Panc1 (cell line): ENCODE measurements around the gene VMAC. TPM values are rescaled to one million over a fixed set of nuclear protein-coding genes. Genes with fewer than 3 reads are reported as not detected.

Experiments used
- ATAC-seq: fragments of 200-7000 bp; cut with Tn5 transposase; 2 replicates; pipeline ENCODE4 v1.9.1; 2020; ENCODE audit warnings: mild to moderate bottlenecking, moderate library complexity
- BruUV-seq: library from RNA; stranded (reverse); fragments of 400-500 nt; replicated peaks from 2 replicates; lab custom pipeline; 2021; lab: Mats Ljungman, UMichigan
- CTCF ChIA-PET: fragments of 300-600 bp; sonication (Branson Sonifier 250); formaldehyde crosslinking; loops from one replicate; lab custom pipeline; 2022; ENCODE audit warnings: antibody characterized with exemption; lab: Charles Lee
- POLR2A ChIA-PET: fragments of 300-600 bp; sonication (Branson Sonifier 250); formaldehyde crosslinking; loops from one replicate; lab custom pipeline; 2022; ENCODE audit warnings: antibody characterized with exemption; lab: Charles Lee
- DNase-seq: peaks from one replicate; pipeline ENCODE4 v3.0.0-alpha.2; 2010; ENCODE audit warnings: low read depth, low spot score
- H3K27ac ChIP-seq: 2 replicates; pipeline ENCODE4 v1.5.1; 2011; ENCODE audit warnings: mild to moderate bottlenecking, low read length, inconsistent platforms
- H3K27me3 ChIP-seq: fragments of 200-500 bp; sonication (Bioruptor generic); 2 replicates; pipeline ENCODE4 v1.6.0; 2014; ENCODE audit warnings: low read length, inconsistent platforms; ENCODE audit not compliant: control insufficient read depth, insufficient read depth
- H3K36me3 ChIP-seq: fragments of 200-500 bp; sonication (Bioruptor generic); 2 replicates; pipeline ENCODE4 v1.5.1; 2014; ENCODE audit warnings: inconsistent platforms, mild to moderate bottlenecking, low read length, moderate library complexity; ENCODE audit not compliant: control insufficient read depth, insufficient read depth
- H3K4me1 ChIP-seq: 2 replicates; pipeline ENCODE4 v1.5.1; 2011; ENCODE audit warnings: inconsistent platforms, mild to moderate bottlenecking, low read length, moderate library complexity; ENCODE audit not compliant: control insufficient read depth, insufficient read depth
- H3K4me3 ChIP-seq, 2 experiments: 2 replicates each; pipeline ENCODE4 v1.5.1; 2011 to 2012; ENCODE audit warnings: low read depth in 2 of 2, low read length in 2 of 2, mild to moderate bottlenecking in 2 of 2, inconsistent platforms in 1 of 2, moderate library complexity in 1 of 2
- H3K9me3 ChIP-seq: fragments of 200-500 bp; sonication (Bioruptor generic); 2 replicates; pipeline ENCODE4 v1.5.1; 2014; ENCODE audit warnings: low read depth, mild to moderate bottlenecking, inconsistent platforms, low read length, moderate library complexity; ENCODE audit not compliant: control insufficient read depth, insufficient read depth
- POLR2AphosphoS5 ChIP-seq: IDR thresholded peaks from 2 replicates; pipeline ENCODE4 v1.6.1; 2012; ENCODE audit warnings: mild to moderate bottlenecking, low read depth, low read length, moderate library complexity
- REST ChIP-seq, 2 experiments: IDR thresholded peaks; 2 replicates each; pipeline ENCODE4 v1.6.1; 2011 to 2012; ENCODE audit warnings: low read depth in 2 of 2, control low read depth in 1 of 2, low read length in 1 of 2, mild to moderate bottlenecking in 1 of 2, moderate library complexity in 1 of 2; ENCODE audit not compliant: insufficient read depth in 1 of 2
- SIN3A ChIP-seq: IDR thresholded peaks from 2 replicates; pipeline ENCODE4 v1.6.1; 2012; ENCODE audit warnings: low read depth, mild to moderate bottlenecking, low read length, moderate library complexity, borderline replicate concordance; ENCODE audit not compliant: insufficient read depth
- TCF7L2 ChIP-seq: IDR thresholded peaks from 2 replicates; pipeline ENCODE4 v1.6.1; 2011; ENCODE audit warnings: mild to moderate bottlenecking, low read depth, low read length, inconsistent platforms
- in situ Hi-C: cut with HindIII; loops from 2 replicates; pipeline ENCODE4 v1.10.0; 2016; ENCODE audit warnings: low sequenced_read_pairs, low pct_unique_long_range_greater_than_20kb
- intact Hi-C: fragments of 100-400 bp; cut with micrococcal nuclease; formaldehyde crosslinking; loops from one replicate; pipeline ENCODE4 v1.10.0; 2022; ENCODE audit not compliant: unreplicated experiment
- total RNA-seq: library from RNA; stranded (reverse); gene quantifications from one replicate; pipeline ENCODE4 v1.2.1, GENCODE V29; 2021; ENCODE audit not compliant: unreplicated experiment
- TF ChIP-seq, protein P1 (sequence below): fragments of 450-650 bp; IDR thresholded peaks from 2 replicates; pipeline ENCODE4 v1.5.1; 2017; ENCODE audit warnings: mild to moderate bottlenecking

The VMAC gene
- total RNA-seq, 1 experiment from 2014 or later, result 5.2 TPM

GRCh38 chr19:5897189-5897969, 7.3 kb upstream of the VMAC start:
- ChIA-PET POLR2A (no interaction called here), CTCF (no interaction called here)
- H3K4me1 ChIP-seq, result no peaks in the 10 kb centered on the region
- intact Hi-C loops (loop anchor here (10.0 kb wide), 1 partner anchor 93 kb away; the partner anchor contains the start of gene NRTN), in situ Hi-C loops (no loop called here)
- no peaks in the 10 kb centered on the region for H3K9me3 ChIP-seq
- ATAC-seq (no peak), DNase-seq (no peak)
- no TSS peak for BruUV-seq
- H3K4me3 ChIP-seq, result no peak overlapping the region
- TF ChIP-seq SIN3A (no peak), REST (IDR thresholded peaks at IDR 0.05; ENCODE audit: insufficient read depth in 1 of 2, low read depth in 2 of 2, low read length in 1 of 2) (no peak), TCF7L2 (no peak), POLR2AphosphoS5 (no peak)
- TF ChIP-seq, protein P1, sequence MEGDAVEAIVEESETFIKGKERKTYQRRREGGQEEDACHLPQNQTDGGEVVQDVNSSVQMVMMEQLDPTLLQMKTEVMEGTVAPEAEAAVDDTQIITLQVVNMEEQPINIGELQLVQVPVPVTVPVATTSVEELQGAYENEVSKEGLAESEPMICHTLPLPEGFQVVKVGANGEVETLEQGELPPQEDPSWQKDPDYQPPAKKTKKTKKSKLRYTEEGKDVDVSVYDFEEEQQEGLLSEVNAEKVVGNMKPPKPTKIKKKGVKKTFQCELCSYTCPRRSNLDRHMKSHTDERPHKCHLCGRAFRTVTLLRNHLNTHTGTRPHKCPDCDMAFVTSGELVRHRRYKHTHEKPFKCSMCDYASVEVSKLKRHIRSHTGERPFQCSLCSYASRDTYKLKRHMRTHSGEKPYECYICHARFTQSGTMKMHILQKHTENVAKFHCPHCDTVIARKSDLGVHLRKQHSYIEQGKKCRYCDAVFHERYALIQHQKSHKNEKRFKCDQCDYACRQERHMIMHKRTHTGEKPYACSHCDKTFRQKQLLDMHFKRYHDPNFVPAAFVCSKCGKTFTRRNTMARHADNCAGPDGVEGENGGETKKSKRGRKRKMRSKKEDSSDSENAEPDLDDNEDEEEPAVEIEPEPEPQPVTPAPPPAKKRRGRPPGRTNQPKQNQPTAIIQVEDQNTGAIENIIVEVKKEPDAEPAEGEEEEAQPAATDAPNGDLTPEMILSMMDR, result no peak
- no peaks in the 10 kb centered on the region for H3K27me3 ChIP-seq
- H3K27ac ChIP-seq, result no peak overlapping the region
- no peaks in the 10 kb centered on the region for H3K36me3 ChIP-seq

DNA sequence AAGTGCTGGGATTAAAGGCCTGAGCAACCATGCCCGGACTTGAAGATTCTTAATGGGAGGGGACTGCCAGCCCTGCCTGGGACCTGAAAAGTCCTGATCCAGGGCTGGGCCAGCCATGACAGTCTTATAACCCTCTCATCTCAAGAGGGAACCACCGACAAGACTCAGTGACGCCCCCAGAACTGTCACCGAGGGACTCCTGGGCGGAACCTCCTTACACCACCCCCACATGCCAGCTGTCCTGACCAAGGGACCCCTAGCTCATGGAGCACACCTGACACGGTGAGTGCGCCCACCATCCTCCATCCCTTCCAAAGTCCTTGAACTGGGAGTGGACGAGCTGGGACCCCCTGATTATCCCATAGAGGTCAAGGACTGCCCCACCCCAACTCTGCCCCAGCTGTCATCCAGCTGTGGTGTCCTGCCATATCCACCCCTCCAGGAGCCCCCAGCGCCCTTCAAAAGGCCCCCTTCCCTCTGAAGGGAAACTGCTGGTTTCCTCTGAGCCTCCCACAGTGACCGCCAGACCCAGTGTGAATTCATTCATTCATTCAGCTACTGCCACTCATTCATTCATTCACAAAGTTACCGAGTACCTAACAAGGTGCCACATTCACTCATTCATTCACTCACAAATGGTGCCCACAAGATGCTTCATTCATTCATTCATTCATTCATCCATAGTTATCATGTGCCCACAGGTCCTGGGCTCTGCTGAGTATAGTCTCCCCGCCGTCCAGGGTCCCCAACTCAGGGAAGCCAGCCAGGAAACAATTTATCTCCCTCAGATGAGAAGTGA, 4.7 kb upstream of the VMAC start:
- Histone ChIP-seq H3K27me3 (no peaks in the 10 kb centered on the region), H3K27ac (no peak overlapping the region), H3K4me3 (no peak overlapping the region), H3K9me3 (no peaks in the 10 kb centered on the region), H3K4me1 (no peaks in the 10 kb centered on the region), H3K36me3 (no peaks in the 10 kb centered on the region; the same call in 1 of the 2 replicates)
- in situ Hi-C loops, result no loop called here
- ChIA-PET CTCF (no interaction called here), POLR2A (no interaction called here)
- no peak for DNase-seq
- no TSS peak for BruUV-seq
- ATAC-seq, result no peak
- intact Hi-C loops, result loop anchor here (10.0 kb wide), 1 partner anchor 95 kb away; the partner anchor contains the start of gene NRTN
- TF ChIP-seq SIN3A, result no peak
